ENCODE measurements around the gene MED9.
"Not testable (repeated sequence)": the region's sequence is repeated elsewhere in the genome, so short reads cannot be mapped to it uniquely, and the experiment has no call there.

MED9 gene

DNA sequence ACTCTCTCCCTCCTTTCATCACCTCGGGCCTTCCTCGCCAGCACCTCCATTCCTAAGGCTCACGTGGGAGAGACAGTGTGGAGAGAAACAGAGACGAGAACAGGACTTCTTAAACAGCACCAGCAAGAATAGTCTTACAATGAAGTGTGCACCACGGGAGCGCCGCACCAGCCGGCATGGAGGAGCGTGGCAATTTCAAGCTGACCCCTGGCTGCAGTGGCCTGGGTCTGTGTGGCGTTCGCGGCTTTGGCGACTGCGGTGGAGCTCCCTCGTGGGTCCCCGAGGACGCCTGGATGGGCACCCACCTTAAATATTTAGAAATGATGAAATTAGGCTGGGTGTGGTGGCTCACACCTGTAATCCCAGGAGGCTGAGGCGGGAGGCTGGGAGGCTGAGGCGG, 20.5 kb upstream of the MED9 start:
- DNase-seq, result no peak

DNA sequence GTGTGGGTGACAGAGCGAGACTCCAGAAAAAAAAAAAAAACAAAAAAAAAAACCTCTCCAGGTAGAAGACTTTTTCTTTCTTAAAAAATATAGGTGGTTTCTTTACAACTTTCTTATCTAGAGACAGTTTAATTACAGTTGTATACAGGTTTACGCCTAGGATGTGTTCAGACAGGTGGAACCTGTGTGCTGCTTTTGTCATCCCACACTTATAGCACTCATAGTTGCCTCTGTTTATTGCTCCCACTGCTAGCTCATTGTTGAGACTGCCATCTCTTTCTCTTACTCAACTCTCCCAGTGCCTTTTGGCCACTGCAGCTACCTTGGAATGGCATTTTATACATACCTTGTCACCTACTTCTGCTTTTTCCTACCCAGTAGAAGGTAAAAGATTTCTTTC, 19.1 kb upstream of the MED9 start:
- no peak for DNase-seq

DNA sequence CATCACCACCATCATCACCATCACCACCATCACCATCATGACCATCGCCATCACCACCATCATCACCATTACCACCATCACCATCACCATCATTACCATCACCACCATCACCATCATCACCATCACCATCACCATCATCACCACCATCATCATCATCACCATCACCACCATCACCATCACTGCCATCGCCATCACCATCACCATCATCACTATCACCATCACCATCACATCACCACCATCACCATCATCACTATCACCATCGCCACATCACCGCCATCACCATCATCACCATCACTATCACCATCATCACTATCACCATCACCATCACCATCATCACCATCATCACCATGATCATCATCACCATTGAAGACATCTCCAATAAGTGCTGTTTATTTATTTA, 16.8 kb upstream of the MED9 start:
- no peak for DNase-seq

DNA sequence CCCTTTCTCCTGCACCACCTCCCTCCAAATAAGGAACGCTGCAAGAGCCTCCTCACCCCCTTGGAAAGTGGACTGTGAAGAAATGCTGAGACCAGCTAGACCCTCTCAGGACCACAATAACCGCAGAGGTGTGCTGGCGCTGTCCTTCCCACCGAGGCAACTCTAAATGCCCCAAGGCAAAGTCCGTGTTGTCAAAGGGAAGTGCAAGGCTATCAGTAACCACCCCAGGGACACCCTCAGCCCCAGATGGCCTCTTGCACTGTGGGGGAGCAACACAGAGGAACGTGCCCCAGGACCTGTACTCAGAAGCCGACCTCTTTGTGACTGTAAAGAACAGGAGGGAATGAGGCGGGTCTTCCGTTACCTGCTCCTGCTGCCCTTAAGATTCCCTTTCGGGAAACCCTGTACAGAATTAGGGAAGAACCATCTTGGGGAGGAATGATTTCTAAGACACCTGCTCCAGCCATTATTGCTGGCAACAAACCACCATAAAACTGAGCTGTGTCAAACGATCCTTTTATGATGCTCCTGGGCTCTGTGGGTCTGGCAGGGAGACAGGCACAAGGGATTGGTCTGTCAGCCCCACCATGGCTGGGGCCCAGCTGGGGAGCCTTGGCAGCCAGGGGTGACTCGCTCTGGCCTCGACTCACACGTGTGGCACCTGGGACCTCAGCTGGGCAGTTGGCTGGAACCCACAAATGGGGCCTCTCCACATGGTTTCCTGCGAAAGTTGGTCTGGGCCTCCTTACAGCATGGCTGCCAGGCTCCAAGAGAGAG, 14.6 kb upstream of the MED9 start:
- DNase-seq, result peak; percentile 13

DNA sequence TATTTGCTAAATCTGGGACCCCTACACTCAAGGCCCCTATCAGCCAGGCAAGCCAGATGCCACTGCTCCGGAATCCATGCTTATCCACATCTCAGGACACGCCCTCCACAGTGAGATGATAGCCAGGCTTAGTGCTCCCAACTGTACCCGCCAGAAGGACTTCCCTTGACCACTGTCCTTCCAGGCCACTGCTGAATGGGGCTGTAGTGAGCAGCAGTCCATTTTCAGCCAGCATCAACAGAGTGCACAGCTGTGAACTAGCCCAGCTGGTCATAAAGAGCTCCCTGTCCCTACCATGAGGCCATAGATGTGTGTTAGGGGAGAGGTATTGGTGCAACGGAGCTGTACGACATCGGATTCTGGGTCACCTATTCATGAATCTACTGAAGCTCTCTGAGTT, 13.0 kb upstream of the MED9 start:
- DNase-seq, result no peak

DNA sequence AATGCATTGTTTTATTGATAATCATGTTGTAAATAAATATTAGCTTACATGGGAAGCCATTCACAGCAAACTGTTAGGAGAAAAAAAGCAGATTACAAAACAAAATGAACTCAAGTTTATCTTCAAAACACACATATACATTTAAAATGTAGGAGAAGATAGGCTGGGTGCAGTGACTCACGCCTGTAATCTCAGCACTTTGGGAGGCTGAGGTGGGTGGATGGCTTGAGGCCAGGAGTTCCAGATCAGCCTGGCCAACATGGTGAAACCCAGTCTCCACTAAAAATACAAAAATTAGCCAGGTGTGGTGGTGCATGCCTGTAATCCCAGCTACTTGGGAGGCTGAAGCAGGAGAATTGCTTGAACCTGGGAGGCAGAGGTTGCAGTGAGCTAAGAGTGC, 10.9 kb upstream of the MED9 start:
- not testable (repeated sequence) for DNase-seq

DNA sequence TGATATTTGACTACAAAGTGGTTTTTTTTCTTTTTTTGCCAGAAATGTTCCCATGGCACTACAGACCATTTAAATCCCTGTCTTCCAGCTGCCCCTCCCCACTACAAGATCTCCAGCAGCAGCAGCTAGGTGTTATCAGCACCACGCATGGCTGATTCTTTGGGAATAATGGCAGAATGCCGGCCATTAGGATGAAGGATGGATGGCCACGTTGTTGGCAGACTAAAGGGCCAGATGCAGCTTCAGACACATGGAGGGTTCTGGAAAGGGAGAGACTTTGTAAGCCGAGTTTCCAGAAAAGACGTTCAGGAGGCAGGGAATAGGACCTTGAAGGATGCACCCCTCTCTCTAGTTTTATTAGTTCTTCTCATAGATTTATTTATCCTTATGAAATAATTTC, 10.3 kb upstream of the MED9 start:
- DNase-seq, result no peak

DNA sequence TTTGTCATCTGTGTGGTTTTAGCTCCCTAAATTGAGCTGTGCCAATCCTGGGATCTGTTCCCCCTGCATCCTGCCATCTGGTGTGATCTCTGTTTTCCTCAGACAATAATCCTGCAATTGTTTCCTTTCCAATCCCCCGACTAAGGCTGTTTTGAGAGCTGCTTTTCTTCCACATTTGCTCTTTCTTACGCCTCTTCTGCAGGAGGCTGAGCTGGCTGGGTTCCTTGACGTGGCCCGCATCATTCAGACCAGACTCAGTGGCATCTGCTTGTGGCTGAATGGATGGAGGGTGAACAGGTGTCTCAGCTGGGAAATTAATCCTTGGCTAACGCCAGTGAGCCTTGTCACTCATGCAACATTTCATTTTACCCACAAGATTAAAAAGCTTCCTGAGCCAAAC, 9.8 kb upstream of the MED9 start:
- no peak for DNase-seq

DNA sequence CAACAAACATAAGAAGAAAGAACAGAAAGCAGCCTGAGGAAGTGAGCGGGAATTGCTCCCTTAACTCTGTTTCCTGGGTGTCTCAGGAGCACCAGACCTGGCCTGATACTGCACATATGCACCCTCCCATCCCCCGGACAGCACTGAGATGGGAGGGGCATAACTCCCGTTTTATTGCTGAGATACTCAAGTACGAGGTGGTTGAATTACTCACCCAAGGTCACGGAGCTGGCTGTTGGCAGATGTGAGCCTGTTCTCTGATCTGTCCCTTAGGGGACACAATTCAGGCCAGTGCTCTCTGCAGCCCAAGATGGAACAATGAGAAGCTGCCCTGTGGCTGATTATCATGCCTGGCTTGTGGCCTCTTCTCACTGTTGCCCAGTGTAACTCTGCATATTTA, 9.1 kb upstream of the MED9 start:
- no peak for DNase-seq

DNA sequence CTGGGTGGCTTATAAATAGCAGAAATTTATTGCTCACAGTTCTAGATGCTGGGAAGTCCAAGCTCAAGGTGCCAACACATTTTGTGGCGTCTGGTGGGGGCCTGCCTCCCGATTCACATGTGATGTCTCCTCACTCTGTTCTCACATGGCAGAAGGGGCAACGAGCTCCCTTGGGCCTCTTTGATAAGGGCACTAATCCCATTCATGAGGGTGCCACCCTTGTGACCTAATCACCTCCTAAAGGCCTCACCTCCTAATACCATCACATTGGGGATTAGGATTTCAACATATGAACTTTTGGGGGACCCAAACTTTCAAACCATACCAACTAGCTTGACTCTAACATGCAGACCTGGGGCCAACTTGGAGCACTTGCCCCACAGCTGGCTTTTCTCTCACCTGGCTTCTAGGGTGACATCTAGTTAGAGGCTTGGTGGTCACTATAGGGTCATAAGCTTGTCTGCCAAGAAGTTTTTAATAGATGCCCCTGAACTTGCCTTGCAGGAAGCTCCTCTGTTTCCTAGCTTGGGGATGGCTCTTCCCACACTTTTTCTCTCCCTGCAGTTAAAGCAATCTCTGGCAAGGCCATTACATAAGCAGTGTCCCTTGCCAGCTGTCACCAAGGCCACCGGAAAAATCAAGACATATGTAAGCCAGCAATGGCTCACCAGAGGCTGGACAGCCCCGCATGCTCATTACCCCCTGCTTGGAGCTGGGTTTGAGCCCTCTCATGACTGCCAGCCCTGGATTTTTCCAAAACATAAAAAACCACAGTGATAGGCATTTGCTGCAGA, 8.4 kb upstream of the MED9 start:
- no peak for DNase-seq

DNA sequence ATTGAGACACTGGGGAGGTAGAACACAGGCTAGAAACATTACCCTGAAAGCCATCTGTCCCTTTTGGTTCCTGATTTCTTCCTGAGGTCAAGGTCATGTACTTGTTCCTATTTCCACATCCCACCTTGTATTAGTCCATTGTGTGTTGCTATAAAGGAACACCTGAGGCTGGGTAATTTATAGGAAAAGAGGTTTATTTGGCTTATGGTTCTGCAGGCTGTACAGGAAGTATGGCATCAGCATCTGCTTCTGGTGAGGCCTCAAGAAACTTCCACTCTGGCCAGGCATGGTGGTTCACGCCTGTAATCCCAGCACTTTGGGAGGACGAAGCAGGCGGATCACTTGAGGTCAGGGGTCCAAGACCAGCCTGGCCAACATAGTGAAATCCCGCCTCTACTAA, 7.4 kb upstream of the MED9 start:
- DNase-seq, result no peak

DNA sequence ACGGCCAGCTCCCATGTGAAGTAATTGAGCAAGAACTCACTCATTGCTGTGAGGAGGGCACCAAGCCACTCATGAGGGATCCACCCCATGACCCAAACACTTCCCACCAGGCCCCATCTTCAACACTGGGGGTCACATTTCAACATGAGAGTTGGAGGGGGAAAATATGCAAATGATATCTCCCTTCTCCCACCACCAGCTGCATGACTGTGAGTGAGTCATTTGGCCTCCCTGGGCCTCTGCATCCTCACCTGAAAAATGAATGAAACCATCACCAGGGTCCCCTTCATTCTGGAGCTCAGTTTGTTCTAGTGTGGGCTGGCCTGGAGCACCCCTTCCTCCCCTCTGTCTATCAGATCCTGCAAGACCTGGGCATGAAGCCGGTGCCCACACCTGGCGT, 6.8 kb upstream of the MED9 start:
- DNase-seq, result no peak

DNA sequence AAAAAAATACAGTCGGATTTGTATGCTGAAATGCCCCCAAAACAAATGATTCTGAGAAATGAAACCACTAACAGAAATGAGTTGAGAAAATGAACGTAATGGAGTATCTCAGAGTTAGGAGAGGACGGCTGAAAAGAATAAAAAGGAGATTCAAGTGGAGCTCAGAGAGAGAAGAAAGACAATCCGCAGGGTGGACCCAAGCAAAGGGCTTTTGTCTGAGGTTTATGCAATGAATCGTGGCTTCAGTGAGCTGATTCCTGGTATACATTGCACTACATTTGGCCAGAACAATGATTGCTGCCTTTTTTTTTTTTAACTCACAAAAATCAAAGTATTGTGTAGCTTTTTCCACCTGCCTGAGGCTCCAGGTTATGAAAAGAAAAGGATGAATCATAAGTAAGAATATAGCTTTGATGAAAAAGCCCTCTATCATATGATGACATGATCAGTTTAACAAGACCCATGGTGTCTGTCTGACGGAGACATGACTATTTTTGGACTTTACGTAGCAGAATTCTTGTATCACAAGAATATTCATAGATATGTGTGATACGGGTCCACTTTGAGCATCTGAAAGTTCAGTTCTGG, 4.4 kb upstream of the MED9 start:
- DNase-seq, result no peak

DNA sequence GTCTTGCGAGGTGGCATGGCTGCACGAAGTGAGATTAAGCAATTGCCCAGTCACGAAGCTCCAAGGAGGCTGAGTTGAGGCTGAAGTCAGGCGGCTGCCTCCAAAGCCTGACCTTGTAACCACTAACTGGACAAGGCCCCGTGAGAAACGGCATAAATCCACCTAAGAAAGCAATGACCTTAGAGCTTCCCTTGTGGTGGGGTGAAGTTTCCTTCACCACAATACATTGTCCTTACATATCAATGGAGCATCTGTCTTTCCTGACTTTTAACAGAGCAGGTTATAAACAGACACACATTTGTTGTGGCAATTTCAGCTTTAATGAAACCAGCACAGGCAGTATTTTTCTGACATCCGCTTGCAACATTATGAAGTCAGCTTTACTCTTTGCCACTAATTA, 2.5 kb upstream of the MED9 start:
- DNase-seq, result no peak

DNA sequence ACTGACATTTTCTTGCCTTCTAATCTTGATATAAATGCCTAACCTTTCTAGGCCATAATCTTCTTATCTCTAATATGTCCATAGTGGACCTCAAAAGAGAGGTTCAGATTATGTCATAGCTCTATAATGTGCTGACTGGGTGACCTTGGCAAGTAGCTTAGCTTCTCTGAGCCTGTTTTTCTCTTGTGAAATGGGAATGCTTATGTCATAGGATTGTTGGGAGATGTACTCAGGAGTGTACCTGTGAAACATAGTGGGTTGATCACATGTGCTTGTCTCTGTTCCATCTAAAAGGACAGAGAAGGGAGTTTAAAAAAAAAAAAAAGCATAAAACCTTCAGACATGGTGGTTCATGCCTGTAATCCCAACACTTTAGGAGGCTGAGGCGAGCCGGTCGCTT, 2.4 kb downstream of the MED9 start:
- DNase-seq, result no peak

DNA sequence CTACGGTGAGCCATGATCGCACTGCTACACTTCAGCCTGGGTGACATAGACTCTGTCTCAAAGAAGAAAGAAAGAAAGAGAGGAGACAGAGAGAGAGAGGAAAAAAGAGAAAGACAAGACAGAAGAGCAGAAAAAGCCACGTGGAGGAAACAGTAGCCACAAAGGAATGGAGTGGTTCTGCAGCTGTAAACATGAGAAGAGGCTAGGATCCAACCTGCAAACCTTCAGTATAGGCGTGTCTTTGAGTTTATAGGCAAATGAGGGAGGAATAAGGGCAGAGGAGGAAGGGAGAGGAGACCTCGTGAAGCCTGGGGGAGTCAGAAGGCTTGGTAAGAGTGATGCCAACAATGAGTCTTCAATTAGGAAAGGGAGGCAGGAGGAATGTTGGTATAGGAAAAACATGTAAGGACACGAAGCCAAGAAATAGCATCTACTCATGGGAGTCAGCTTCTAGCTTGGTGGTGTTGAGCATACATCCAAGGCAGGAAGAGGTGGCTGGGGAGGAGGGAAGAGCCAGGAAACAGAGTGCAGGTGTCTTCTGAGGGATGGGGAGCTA, 3.9 kb downstream of the MED9 start:
- DNase-seq, result no peak

DNA sequence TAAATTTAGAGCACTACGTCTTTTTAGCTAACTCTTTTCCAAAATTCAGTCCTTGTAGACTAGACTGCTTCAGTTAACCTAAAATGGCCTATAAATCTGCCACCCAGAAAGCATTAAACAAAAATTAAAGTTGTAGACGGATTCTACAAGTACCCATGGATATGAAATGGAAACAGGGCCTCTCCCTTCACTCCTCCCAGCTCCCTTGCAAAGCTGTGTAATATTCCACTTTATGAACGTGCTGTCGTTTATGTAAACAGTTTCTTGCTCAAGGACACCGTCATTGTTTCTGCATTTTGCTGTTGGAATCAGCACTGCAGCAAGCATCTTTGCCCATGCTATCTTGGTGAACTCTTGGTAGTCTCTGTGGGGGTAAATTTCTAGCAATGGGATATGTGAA, 5.1 kb downstream of the MED9 start:
- no peak for DNase-seq

DNA sequence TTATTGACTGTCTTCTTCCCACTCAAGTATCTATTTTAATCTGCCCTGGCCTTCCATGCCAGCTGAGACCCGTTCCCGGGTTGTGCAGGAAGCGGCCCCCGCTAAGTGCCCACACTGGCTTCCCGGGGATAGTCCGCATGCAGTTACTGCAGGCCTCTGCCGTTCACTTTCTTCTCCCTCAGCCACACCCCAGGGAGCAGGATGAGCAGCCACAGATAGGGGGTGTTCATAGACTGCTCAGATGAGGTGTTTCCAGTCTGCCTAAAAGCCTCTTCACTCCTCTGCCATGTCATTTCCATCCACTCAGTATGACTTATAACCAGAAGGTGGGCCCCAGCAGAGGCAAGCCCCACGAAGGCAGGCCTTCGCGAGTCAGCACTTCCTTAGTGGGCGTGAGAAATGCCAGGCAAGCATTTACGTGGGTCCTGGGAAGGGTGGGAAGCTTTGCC, 7.7 kb downstream of the MED9 start:
- no peak for DNase-seq

DNA sequence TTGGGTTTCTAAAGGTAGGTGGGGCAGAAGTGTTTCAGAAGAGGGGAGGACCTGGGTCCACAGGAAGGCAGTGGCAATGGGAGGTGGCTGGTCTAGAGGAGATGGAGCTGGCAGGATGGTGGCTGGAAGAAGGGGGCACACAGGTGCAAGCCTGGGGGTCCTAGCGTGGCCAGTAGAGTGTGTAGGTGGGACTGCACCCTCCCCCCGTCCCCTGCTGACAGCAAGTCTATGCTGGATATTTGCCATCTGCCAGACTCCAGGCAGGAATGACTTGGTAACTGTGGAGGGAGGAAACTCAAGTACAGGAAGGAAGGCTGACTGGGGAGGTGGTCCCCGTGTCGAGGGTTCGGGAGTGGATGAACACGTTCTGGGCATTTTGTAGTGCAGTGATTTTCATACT, 8.6 kb downstream of the MED9 start:
- no peak for DNase-seq

DNA sequence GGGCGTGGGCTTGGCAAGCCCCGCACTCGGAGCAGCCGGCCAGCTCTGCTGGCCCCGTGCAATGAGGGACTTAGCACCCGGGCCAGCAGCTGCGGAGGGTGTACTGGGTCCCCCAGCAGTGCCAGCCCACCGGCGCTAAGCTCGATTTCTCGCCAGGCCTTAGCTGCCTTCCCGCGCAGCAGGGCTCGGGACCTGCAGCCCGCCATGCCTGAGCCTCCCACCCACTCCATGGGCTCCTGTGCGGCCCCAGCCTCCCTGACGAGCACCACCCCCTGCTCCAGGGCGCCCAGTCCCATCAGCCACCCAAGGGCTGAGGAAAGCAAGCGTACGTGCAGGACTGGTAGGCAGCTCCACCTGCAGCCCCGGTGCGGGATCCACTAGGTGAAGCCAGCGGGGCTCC, 9.6 kb downstream of the MED9 start:
- DNase-seq, result not testable (repeated sequence)

DNA sequence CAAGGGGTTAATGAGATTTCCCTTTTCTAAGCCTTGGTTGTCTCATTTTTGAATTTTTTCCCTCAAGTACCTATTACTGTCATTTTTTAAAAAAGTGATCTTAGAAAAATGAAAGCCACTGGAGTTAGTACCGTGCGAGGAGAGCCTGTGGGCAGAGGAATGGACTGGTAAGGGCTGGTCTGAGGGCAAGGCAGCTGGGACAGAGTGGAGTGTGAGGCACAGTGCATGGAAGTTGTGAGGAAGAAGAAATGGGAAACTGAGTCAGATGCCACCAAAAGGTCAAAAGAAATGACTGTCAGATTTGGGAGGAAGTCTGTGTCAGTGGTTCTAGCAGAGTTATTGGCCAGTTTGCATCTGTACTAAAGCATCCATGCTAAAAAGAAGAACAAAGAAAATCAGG, 11.2 kb downstream of the MED9 start:
- no peak for DNase-seq

DNA sequence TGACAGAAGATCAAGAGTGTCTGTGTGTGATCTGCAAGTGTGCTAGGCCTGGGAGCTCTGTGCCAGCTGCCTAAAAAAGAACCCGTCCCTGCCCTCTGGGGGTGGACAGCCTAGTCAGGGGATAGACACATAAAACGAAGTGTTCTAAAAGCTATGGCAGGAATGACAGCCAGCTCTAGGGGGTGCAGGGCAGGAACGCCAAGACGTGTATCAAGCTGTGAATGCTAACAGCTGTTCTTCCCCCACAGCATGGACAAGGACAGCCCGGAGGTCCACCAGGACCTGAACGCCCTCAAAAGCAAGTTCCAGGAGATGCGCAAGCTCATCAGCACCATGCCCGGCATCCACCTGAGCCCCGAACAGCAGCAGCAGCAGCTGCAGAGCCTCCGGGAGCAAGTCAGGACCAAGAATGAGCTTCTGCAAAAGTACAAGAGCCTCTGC, 14.3 kb downstream of the MED9 start:
- DNase-seq, result no peak

DNA sequence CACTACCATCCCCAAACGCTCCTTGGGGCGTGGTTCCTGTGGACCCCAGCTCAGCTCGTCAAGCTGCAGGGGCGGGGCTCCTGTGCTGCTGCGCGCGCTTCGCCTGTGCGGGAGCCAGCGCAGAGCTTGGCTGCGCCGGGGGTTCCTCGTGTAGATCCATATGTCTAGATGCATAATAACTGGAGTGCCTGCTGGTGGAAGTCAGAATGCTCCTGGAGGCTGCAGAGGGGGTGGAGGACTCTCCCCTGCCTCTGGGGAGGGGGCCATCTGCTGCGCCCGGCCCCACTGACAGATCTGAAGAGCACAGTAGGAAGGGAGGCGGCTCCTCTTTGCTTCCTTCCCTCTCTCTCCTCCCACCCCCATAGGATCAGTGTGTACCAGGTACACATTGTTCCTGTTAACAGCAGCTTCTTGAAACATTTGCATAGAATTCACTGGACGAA, 14.8 kb downstream of the MED9 start:
- DNase-seq, result no peak

DNA sequence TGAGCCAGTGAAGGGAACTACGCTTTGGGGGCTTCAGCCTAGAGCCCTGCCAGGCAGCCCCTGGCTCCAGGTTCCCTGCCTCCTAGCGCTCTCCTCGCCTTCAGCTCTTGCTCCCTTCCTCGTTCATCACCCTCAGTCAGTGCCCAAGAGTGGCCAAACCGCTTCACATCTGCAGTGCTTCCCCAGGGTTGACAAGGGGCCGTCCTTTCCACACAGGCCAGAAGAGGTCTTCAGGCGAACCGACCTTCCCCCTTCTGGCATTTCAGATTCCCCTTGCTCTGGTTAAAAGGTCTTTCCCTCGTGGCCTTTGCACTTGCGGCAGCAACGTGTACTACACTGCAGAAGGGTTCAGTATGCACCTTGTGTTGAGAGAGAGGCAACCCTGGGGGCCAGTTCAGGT, 15.3 kb downstream of the MED9 start:
- no peak for DNase-seq

Measured in NK-92 treated with Interleukin-12 subunit alpha and Interleukin-12 subunit beta, amount 100 ng/mL, for 24 hours (cell line).